Measurements from ENCODE around the gene ANO5. TPM values are rescaled to one million over a fixed set of nuclear protein-coding genes. Genes with fewer than 3 reads are reported as not detected.

The ANO5 gene
- total and polyA plus RNA-seq, 3 donors from 2014 or later = 4.8 to 7.1 (median 5.8) TPM

DNA sequence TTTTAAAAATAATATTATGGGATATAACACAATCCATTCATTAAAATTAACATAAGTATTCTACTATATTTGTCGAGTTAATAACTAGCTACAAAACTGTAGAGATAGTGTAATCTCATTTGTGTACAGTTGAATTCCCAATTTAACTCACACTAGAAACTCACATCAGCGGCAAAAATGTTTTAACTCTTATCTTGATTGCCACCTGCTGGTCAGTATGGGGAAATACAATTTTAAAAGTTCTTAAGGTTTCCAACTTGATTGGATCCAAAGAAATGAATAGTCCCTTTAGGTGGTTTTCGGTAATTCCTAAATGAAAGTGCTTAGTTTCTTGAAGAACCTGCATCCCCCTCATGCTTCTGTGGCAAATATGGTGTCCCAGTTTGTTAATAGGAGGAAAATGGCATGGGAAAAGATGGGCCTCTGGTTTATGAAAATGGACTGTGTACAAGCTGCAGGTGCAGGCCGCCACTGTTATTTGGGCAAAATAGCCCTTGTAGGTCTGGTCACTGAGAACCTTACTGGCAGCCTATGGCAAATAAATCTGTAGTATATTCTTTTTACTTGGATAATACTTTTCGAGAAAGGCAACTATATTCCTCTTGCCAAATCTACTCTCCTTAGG is 111.6 kb downstream of the ANO5 start:
- Histone ChIP-seq H3K36me3 (ENCODE audit: low read depth, missing control alignments) (no peaks in the 10 kb centered on the region), H3K4me3 (no peak overlapping the region), H3K9me3 (no peaks in the 10 kb centered on the region), H3K4me1 (no peaks in the 10 kb centered on the region), H3K27me3 (no peaks in the 10 kb centered on the region), H3K27ac (no peak overlapping the region)
- TF ChIP-seq POLR2A (IDR thresholded peaks at IDR 0.05) (no peak), CTCF (IDR thresholded peaks at IDR 0.05) (peak; percentile 45 to 72 (median 59))
- intact Hi-C loops (cut with DNase I; ENCODE audit: low total_unique reads) = no loop called here
- DNase-seq = no peak
- 42 to 48% methylated on average over 5 of the region's 5 CpGs for WGBS, 2 donors

GRCh38 chr11:22317656-22318055 is 124.8 kb downstream of the ANO5 start:
- Histone ChIP-seq H3K36me3 (ENCODE audit: low read depth, missing control alignments) (no peaks in the 10 kb centered on the region), H3K27me3 (no peaks in the 10 kb centered on the region), H3K9me3 (no peaks in the 10 kb centered on the region), H3K4me3 (no peak overlapping the region), H3K27ac (no peak overlapping the region), H3K4me1 (no peaks in the 10 kb centered on the region)
- 87 to 92% methylated on average over 12 to 15 of the region's 15 CpGs for WGBS, 2 donors
- TF ChIP-seq POLR2A (IDR thresholded peaks at IDR 0.05) (no peak), CTCF (IDR thresholded peaks at IDR 0.05) (no peak)
- intact Hi-C loops (cut with DNase I; ENCODE audit: low total_unique reads) = no loop called here
- no peak for DNase-seq

DNA sequence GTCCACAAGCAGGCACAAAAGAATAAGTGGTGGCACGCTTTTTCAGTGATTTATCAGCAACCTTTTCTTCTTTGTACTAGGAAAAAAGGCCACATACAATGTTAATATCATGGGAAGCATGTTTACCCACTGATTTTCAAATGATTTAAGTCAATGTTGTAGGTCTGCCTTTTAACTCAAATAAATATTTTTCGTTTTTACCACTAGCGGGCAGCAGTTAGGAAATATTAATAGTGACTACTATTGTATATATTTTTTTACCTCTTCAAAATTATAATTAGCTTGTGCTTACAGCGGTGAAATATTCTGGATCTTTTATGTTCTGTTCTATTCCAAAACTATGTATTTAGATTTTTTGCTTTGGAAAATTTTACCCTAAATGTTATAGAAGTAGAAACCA is 138.9 kb downstream of the ANO5 start:
- Histone ChIP-seq H3K27ac (no peak overlapping the region), H3K27me3 (no peaks in the 10 kb centered on the region), H3K4me3 (no peak overlapping the region), H3K4me1 (no peaks in the 10 kb centered on the region), H3K9me3 (no peaks in the 10 kb centered on the region), H3K36me3 (ENCODE audit: low read depth, missing control alignments) (no peaks in the 10 kb centered on the region)
- intact Hi-C loops (cut with DNase I; ENCODE audit: low total_unique reads) = no loop called here
- 78% methylated on average over 4 of the region's 4 CpGs for WGBS, 2 donors
- no peak for DNase-seq
- TF ChIP-seq POLR2A (IDR thresholded peaks at IDR 0.05) (no peak), CTCF (IDR thresholded peaks at IDR 0.05) (no peak)

Other genes with a start within 250 kb of the ANO5 start
- gene SLC17A6, start 145.3 kb downstream of the ANO5 start, total RNA-seq = not detected
- 0.08 TPM for gene SLC17A6, start 145.3 kb downstream of the ANO5 start, polyA plus RNA-seq (ENCODE audit: insufficient read depth, low read depth, low replicate concordance)